B cell (primary cell): ENCODE data around the gene CENPN. TPM values are rescaled to one million over a fixed set of nuclear protein-coding genes. Genes with fewer than 3 reads are reported as not detected.

ENCODE experiments used
- ATAC-seq: fragments of 200-7000 bp; cut with Tn5 transposase; one replicate; pipeline ENCODE4 v1.10.0; 2021; ENCODE audit warnings: low read depth, mild to moderate bottlenecking, moderate number of reproducible peaks, moderate library complexity
- CTCF ChIA-PET: fragments of 350-600 bp; sonication (Branson Sonifier 250); formaldehyde crosslinking; loops from one replicate; lab custom pipeline; 2021; ENCODE audit warnings: antibody characterized with exemption, inconsistent platforms; lab: Charles Lee
- POLR2A ChIA-PET: fragments of 350-600 bp; sonication (Branson Sonifier 250); formaldehyde crosslinking; loops from one replicate; lab custom pipeline; 2021; ENCODE audit warnings: antibody characterized with exemption; lab: Charles Lee
- DNase-seq: peaks from one replicate; pipeline ENCODE4 v3.0.0; 2013
- H2AFZ ChIP-seq: 2 replicates; pipeline ENCODE4 v1.6.1; 2012; ENCODE audit warnings: mild to moderate bottlenecking, low read depth, low read length; ENCODE audit not compliant: insufficient read depth, poor library complexity, severe bottlenecking
- H3K27ac ChIP-seq, 2 donors: 1 replicate in 1 of 2; 2 replicates in 1 of 2; pipeline ENCODE4 v1.5.1; 2012 to 2013; ENCODE audit warnings: low read length in 2 of 2, mild to moderate bottlenecking in 2 of 2, moderate library complexity in 1 of 2
- H3K27me3 ChIP-seq, 4 experiments: fragments of 200-600 bp in 1 of 4; sonication (generic) in 1 of 4; replicated peaks in 1 of 4; 1 replicate in 2 of 4; 2 replicates in 2 of 4; pipeline versions ENCODE4 v1.6.1 to v1.7.0; 2013 to 2016; ENCODE audit warnings: low read length in 3 of 4, mild to moderate bottlenecking in 2 of 4, mixed read lengths in 1 of 4, moderate library complexity in 1 of 4; ENCODE audit not compliant: insufficient read depth in 4 of 4, control insufficient read depth in 3 of 4; ENCODE audit errors: control extremely low read depth in 1 of 4
- H3K36me3 ChIP-seq, 2 experiments: replicated peaks in 1 of 2; 1 replicate in 1 of 2; 2 replicates in 1 of 2; pipeline versions ENCODE4 v1.6.1 to v1.7.1; 2013; ENCODE audit warnings: low read length in 1 of 2; ENCODE audit not compliant: insufficient read depth in 2 of 2, control insufficient read depth in 1 of 2; ENCODE audit errors: control extremely low read depth in 1 of 2, extremely low read depth in 1 of 2
- H3K4me1 ChIP-seq, 2 donors: fragments of 200-600 bp in 1 of 2; sonication (generic) in 1 of 2; 1 replicate in 1 of 2; 2 replicates in 1 of 2; pipeline versions ENCODE4 v1.5.1 to v1.6.1; 2013 to 2017; ENCODE audit warnings: low read length in 2 of 2; ENCODE audit not compliant: control insufficient read depth in 2 of 2, insufficient read depth in 2 of 2
- H3K4me2 ChIP-seq: replicated peaks from 2 replicates; pipeline ENCODE3; 2012; ENCODE audit warnings: mild to moderate bottlenecking, low read depth, low read length; ENCODE audit not compliant: poor library complexity, severe bottlenecking
- H3K4me3 ChIP-seq, 5 experiments: fragments of 200-600 bp in 1 of 5; sonication (generic) in 1 of 5; 1 replicate in 3 of 5; 2 replicates in 2 of 5; pipeline versions ENCODE4 v1.5.1 to v1.7.0; 2011 to 2016; ENCODE audit warnings: low read length in 4 of 5, mild to moderate bottlenecking in 4 of 5, low read depth in 2 of 5, control low read depth in 1 of 5, moderate library complexity in 1 of 5; ENCODE audit not compliant: insufficient read depth in 1 of 5; ENCODE audit errors: control extremely low read depth in 1 of 5, extremely low read depth in 1 of 5
- H3K79me2 ChIP-seq: fragments of 200-600 bp; sonication (generic); one replicate; pipeline ENCODE4 v1.6.0; 2016; ENCODE audit warnings: low read length; ENCODE audit not compliant: control insufficient read depth, insufficient read depth
- H3K9ac ChIP-seq: fragments of 200-600 bp; sonication (generic); 2 replicates; pipeline ENCODE4 v1.6.1; 2017; ENCODE audit warnings: mild to moderate bottlenecking, low read length, moderate library complexity
- H3K9me3 ChIP-seq, 3 donors: one replicate each; pipeline versions ENCODE4 v1.6.1 to v1.7.1; 2013; ENCODE audit warnings: low read length in 2 of 3; ENCODE audit not compliant: control insufficient read depth in 2 of 3, insufficient read depth in 1 of 3; ENCODE audit errors: control extremely low read depth in 1 of 3
- H4K20me1 ChIP-seq: 2 replicates; pipeline ENCODE4 v1.6.0; 2012; ENCODE audit warnings: mild to moderate bottlenecking, low read length; ENCODE audit not compliant: insufficient read depth, control insufficient read depth, poor library complexity, severe bottlenecking
- H3K27ac Mint-ChIP-seq: one replicate; pipeline ENCODE4 v1.8.0; 2021; ENCODE audit warnings: mixed read lengths
- H3K27me3 Mint-ChIP-seq: one replicate; pipeline ENCODE4 v1.8.0; 2021; ENCODE audit warnings: mixed read lengths
- H3K4me1 Mint-ChIP-seq: one replicate; pipeline ENCODE4 v1.8.0; 2021; ENCODE audit warnings: mixed read lengths
- H3K4me3 Mint-ChIP-seq: one replicate; pipeline ENCODE4 v1.8.0; 2021; ENCODE audit warnings: mixed read lengths
- H3K9me3 Mint-ChIP-seq: one replicate; pipeline ENCODE4 v1.8.0; 2022; ENCODE audit warnings: mixed read lengths; ENCODE audit not compliant: insufficient read depth
- EZH2 ChIP-seq: IDR thresholded peaks from 2 replicates; pipeline ENCODE4 v1.6.1; 2012; ENCODE audit warnings: borderline replicate concordance, low read depth, mild to moderate bottlenecking, moderate library complexity, low read length; ENCODE audit not compliant: insufficient read depth, poor library complexity, severe bottlenecking
- WGBS: methylation state at CpG from one replicate; pipeline ENCODE4 v1.1.5; 2013; ENCODE audit warnings: missing lambda C conversion rate; ENCODE audit not compliant: insufficient coverage; 5-methylcytosine and 5-hydroxymethylcytosine counted together
- intact Hi-C: fragments of 100-400 bp; cut with micrococcal nuclease; formaldehyde crosslinking; loops from one replicate; pipeline ENCODE4 v1.10.0; 2022
- polyA plus RNA-seq: library from polyadenylated mRNA; depleted of rRNA; stranded (reverse); fragments of >200 nt; gene quantifications from 2 replicates; pipeline ENCODE4 v1.2.3, GENCODE V29; 2012
- total RNA-seq, 2 donors: library from RNA; stranded (reverse); fragments of 120-200 nt in 1 of 2; gene quantifications; 1 replicate in 1 of 2; 2 replicates in 1 of 2; pipeline versions ENCODE4 v1.2.3 to v1.2.4, GENCODE V29; 2013 to 2022
- TF ChIP-seq, protein P1 (sequence below): fragments of 200-600 bp; IDR thresholded peaks from one replicate; pipeline ENCODE4 v1.8.0; 2022; ENCODE audit warnings: antibody characterized with exemption, mild to moderate bottlenecking

Gene CENPN
- total and polyA plus RNA-seq, 2 donors (not counting 1 experiment from before 2014, with no cell fraction given), result 3.0 to 4.0 TPM

DNA sequence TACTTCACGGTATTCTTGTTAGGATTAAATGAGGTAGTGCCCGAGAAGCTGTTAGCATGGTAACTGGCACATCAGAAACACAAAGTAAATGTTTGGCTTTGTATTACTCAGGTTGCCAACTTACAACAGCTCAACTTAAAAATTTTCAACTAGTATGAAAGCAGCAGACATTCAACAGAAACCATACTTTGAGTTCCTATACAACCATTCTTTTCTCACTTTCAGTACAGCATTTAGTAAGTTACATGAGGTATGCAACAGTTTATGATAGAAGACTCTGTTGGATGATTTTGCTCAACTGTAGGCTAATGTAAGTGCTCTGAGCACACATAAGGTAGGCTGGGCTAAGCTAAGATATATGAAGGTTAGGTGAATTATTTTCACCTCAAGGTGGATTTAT, 7.7 kb downstream of the CENPN start:
- no peak overlapping the region for H3K27ac Mint-ChIP-seq
- peaks cover 2 to 18% of the 10 kb centered on the region in 2 experiments for H3K36me3 ChIP-seq
- no peaks in the 10 kb centered on the region for H3K27me3 ChIP-seq
- TF ChIP-seq, protein P1, sequence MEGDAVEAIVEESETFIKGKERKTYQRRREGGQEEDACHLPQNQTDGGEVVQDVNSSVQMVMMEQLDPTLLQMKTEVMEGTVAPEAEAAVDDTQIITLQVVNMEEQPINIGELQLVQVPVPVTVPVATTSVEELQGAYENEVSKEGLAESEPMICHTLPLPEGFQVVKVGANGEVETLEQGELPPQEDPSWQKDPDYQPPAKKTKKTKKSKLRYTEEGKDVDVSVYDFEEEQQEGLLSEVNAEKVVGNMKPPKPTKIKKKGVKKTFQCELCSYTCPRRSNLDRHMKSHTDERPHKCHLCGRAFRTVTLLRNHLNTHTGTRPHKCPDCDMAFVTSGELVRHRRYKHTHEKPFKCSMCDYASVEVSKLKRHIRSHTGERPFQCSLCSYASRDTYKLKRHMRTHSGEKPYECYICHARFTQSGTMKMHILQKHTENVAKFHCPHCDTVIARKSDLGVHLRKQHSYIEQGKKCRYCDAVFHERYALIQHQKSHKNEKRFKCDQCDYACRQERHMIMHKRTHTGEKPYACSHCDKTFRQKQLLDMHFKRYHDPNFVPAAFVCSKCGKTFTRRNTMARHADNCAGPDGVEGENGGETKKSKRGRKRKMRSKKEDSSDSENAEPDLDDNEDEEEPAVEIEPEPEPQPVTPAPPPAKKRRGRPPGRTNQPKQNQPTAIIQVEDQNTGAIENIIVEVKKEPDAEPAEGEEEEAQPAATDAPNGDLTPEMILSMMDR, result no peak
- no peak for TF ChIP-seq EZH2
- H3K4me2 ChIP-seq, result no peak overlapping the region
- H2AFZ ChIP-seq, result no peak overlapping the region
- no peak overlapping the region for H3K4me3 Mint-ChIP-seq
- intact Hi-C loops, result no loop called here
- no peak overlapping the region for H3K9ac ChIP-seq
- H3K4me3 ChIP-seq, result no peak overlapping the region
- H3K27me3 Mint-ChIP-seq, result no peaks in the 10 kb centered on the region
- H4K20me1 ChIP-seq, result no peaks in the 10 kb centered on the region
- no peak for ATAC-seq
- H3K4me1 Mint-ChIP-seq, result no peaks in the 10 kb centered on the region
- no peaks in the 10 kb centered on the region for H3K79me2 ChIP-seq
- DNase-seq, result no peak
- CTCF ChIA-PET, result interaction anchor here (0.6 to 1.0 kb wide), 2 partner anchors 18 to 21 kb away, joined by 3 to 6 read pairs; partner anchors contain the start of gene ATMIN
- no peaks in the 10 kb centered on the region for H3K4me1 ChIP-seq
- POLR2A ChIA-PET, result no interaction called here
- 100% methylated on average over 1 of the region's 2 CpGs for WGBS
- H3K9me3 ChIP-seq, result no peaks in the 10 kb centered on the region
- H3K9me3 Mint-ChIP-seq, result no peaks in the 10 kb centered on the region
- no peak overlapping the region for H3K27ac ChIP-seq

DNA sequence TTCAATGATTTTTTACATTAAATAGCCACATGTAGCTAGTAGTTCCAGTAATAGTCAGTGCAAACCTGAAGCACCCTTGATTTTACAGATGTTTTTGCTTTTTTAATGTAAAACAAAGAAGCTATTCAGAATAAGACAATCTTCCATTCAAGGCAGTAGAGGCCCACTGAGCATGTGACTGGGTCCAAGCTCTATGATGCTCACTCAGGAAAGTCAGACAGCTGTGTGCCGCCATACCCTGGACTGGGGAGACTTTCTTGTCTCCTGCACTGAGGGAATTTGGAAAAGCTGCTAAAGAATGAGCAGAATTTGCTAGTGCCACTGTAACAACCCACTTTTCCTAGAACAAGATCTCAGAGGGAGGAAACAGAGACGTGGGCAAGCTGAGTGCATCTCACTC, 11.5 kb downstream of the CENPN start:
- POLR2A ChIA-PET, result no interaction called here

More for the DNA sequence above, 11.5 kb downstream of the CENPN start:
- Histone ChIP-seq H3K4me2 (no peak overlapping the region), H3K4me1 (no peaks in the 10 kb centered on the region), H3K79me2 (no peaks in the 10 kb centered on the region), H3K27ac (no peak overlapping the region), H4K20me1 (no peaks in the 10 kb centered on the region), H3K27me3 (no peaks in the 10 kb centered on the region), H2AFZ (no peak overlapping the region), H3K9ac (no peak overlapping the region), H3K36me3 (peaks cover 0 to 34% of the 10 kb centered on the region in 2 experiments), H3K9me3 (no peaks in the 10 kb centered on the region), H3K4me3 (no peak overlapping the region)
- DNase-seq (no peak), ATAC-seq (no peak)
- no peaks in the 10 kb centered on the region for H3K27me3 Mint-ChIP-seq
- no peak overlapping the region for H3K4me3 Mint-ChIP-seq
- no peak overlapping the region for H3K27ac Mint-ChIP-seq
- WGBS, result 100% methylated on average over 1 of the region's 2 CpGs
- CTCF ChIA-PET, result interaction anchor here (0.6 to 1.8 kb wide), 4 partner anchors 14 to 66 kb away, joined by 3 to 11 read pairs (median 4); partner anchors contain the start of gene ATMIN
- TF ChIP-seq, protein P1, result no peak
- no peak for TF ChIP-seq EZH2
- no peaks in the 10 kb centered on the region for H3K4me1 Mint-ChIP-seq
- H3K9me3 Mint-ChIP-seq, result no peaks in the 10 kb centered on the region
- intact Hi-C loops, result no loop called here
